ENCODE results near the gene CREB3L1.
A peak's percentile ranks its signal among the peaks of the same experiment; 100 is the strongest.

CREB3L1 gene

GRCh38 chr11:46309814-46310259, 32.4 kb downstream of the CREB3L1 start:
- WGBS (ENCODE audit: extremely low coverage, insufficient coverage, insufficient read length) = no CpG with 5 or more reads among the region's 4 CpGs
- Histone ChIP-seq H2BK120ac (ENCODE audit: insufficient read depth, low read length, poor library complexity) (no peak overlapping the region), H3K14ac (ENCODE audit: low read length) (no peak overlapping the region), H3K9ac (ENCODE audit: low read length) (no peak overlapping the region), H3K79me2 (ENCODE audit: control insufficient read depth, insufficient read depth, low read length, poor library complexity) (peaks cover 3% of the 10 kb centered on the region), H3K9me3 (ENCODE audit: insufficient read depth, low read depth, low read length) (no peaks in the 10 kb centered on the region), H3K27ac (ENCODE audit: low read depth, low read length) (no peak overlapping the region), H3K4me2 (ENCODE audit: low read length) (no peak overlapping the region), H3K36me3 (ENCODE audit: control insufficient read depth in 1 of 2, insufficient read depth in 2 of 2, low read length in 2 of 2) (peaks cover 32 to 33% of the 10 kb centered on the region in 2 experiments), H2BK5ac (ENCODE audit: low read depth, low read length, poor library complexity) (peak overlapping the region; percentile 5), H3K4me3 (ENCODE audit: low read depth, low read length) (no peak overlapping the region), H3K4ac (ENCODE audit: low read depth, low read length) (no peak overlapping the region), H3K27me3 (ENCODE audit: insufficient read depth, low read length) (no peaks in the 10 kb centered on the region), H3K4me1 (ENCODE audit: control insufficient read depth in 1 of 2, insufficient read depth in 2 of 2, low read length in 2 of 2) (peaks cover 10 to 14% of the 10 kb centered on the region in 2 experiments), H4K8ac (ENCODE audit: low read depth, low read length) (no peak overlapping the region), H2AFZ (ENCODE audit: insufficient read depth, low read length, poor library complexity) (no peak overlapping the region), H2AK5ac (ENCODE audit: low read length) (no peak overlapping the region), H4K91ac (ENCODE audit: low read depth, low read length) (peak overlapping the region; percentile 41), H3K23ac (ENCODE audit: low read length) (no peak overlapping the region), H4K12ac (ENCODE audit: low read depth, low read length) (no peak overlapping the region), H2BK12ac (ENCODE audit: low read length) (no peak overlapping the region), H3K79me1 (ENCODE audit: low read length) (peaks cover 3% of the 10 kb centered on the region), H3K18ac (ENCODE audit: low read length) (no peak overlapping the region)
- peak; percentile 34 to 38 for DNase-seq

DNA sequence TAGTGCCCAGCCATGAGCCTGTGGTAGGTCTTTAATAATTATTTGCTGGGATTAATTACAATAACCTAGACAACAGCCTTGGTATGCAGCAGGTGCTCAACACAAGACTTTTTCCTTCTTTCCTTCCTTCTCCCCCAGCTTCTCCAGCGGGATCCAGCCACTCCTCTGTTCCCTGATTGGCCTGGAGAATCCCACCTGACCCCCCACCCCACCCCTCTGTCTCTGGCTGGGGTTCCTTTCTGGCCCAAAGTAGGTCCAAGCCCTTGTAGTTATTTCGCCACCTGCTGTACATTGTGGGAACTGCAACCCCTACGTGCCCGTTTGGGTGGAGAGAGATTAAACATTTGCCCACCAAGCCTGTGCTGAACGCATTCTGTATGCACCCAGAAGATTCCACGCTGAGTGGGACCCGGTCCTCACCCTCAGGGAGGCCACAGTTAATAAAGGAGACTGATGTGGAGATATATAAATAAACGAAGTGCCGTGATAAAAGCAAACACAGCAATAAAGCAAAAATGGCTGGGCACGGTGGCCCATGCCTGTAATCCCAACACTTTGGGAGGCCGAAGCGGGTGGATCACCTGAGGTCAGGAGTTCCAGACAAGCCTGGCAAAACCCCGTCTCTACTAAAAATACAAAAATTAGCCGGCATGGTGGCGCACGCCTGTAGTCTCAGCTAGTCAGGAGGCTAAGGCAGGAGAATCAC, 37.7 kb downstream of the CREB3L1 start:
- H2AK5ac ChIP-seq (ENCODE audit: low read length) = no peak overlapping the region
- no peaks in the 10 kb centered on the region for H3K9me3 ChIP-seq (ENCODE audit: insufficient read depth, low read depth, low read length)
- H3K36me3 ChIP-seq (ENCODE audit: control insufficient read depth in 1 of 2, insufficient read depth in 2 of 2, low read length in 2 of 2) = peaks cover 58 to 70% of the 10 kb centered on the region in 2 experiments
- no CpG with 5 or more reads among the region's 16 CpGs for WGBS (ENCODE audit: extremely low coverage, insufficient coverage, insufficient read length)
- no peaks in the 10 kb centered on the region for H3K79me1 ChIP-seq (ENCODE audit: low read length)
- H3K79me2 ChIP-seq (ENCODE audit: control insufficient read depth, insufficient read depth, low read length, poor library complexity) = no peaks in the 10 kb centered on the region
- no peak overlapping the region for H3K9ac ChIP-seq (ENCODE audit: low read length)
- H2BK120ac ChIP-seq (ENCODE audit: insufficient read depth, low read length, poor library complexity) = no peak overlapping the region
- H3K27me3 ChIP-seq (ENCODE audit: insufficient read depth, low read length) = no peaks in the 10 kb centered on the region
- no peaks in the 10 kb centered on the region for H3K4me1 ChIP-seq (ENCODE audit: control insufficient read depth in 1 of 2, insufficient read depth in 2 of 2, low read length in 2 of 2)
- no peak overlapping the region for H4K12ac ChIP-seq (ENCODE audit: low read depth, low read length)
- no peak overlapping the region for H2AFZ ChIP-seq (ENCODE audit: insufficient read depth, low read length, poor library complexity)
- no peak overlapping the region for H2BK5ac ChIP-seq (ENCODE audit: low read depth, low read length, poor library complexity)
- no peak overlapping the region for H3K23ac ChIP-seq (ENCODE audit: low read length)
- H3K4me3 ChIP-seq (ENCODE audit: low read depth, low read length) = no peak overlapping the region
- H3K4ac ChIP-seq (ENCODE audit: low read depth, low read length) = no peak overlapping the region
- no peak overlapping the region for H3K27ac ChIP-seq (ENCODE audit: low read depth, low read length)
- no peak overlapping the region for H3K14ac ChIP-seq (ENCODE audit: low read length)
- H2BK12ac ChIP-seq (ENCODE audit: low read length) = no peak overlapping the region
- peak; percentile 56 to 90 for DNase-seq
- H3K4me2 ChIP-seq (ENCODE audit: low read length) = no peak overlapping the region
- H4K91ac ChIP-seq (ENCODE audit: low read depth, low read length) = no peak overlapping the region
- no peak overlapping the region for H3K18ac ChIP-seq (ENCODE audit: low read length)
- H4K8ac ChIP-seq (ENCODE audit: low read depth, low read length) = no peak overlapping the region

DNA sequence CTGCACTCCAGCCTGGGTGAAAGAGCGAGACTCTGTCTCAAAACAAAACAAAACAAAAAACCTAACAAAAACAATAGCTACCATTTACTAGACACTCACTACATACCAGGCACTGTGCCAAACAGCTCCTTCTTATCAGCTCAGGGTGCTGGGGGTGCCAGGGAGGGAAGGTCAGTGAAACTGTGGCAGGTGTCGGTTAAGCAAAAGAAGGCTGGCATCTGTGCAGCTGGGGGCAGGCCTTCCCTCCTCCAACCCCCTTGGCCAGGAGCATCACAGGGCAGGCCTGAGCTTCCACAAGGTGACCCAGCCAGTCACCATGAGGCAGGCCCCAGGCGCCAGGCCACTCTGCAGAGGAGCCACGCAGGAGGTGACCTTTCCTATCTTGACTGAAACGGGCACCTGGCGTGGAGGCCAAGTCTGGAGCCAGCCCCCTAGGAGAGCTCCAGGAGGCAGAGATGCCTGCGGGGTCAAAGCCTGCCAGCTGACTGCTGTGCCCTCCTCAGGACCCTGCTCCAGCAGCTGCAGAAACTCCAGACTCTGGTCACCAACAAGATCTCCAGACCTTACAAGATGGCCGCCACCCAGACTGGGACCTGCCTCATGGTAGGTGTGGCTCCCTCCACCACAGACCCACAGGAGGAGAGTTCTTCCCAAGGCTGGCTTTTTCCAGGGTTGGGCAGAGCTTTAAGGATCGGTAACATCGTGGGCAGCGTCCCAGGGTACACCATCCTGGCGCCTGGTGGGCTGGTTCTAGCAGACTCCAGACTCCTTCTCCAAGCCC, 38.5 kb downstream of the CREB3L1 start:
- Histone ChIP-seq H3K9ac (ENCODE audit: low read length) (no peak overlapping the region), H3K4me2 (ENCODE audit: low read length) (no peak overlapping the region), H3K4ac (ENCODE audit: low read depth, low read length) (no peak overlapping the region), H3K27me3 (ENCODE audit: insufficient read depth, low read length) (no peaks in the 10 kb centered on the region), H3K27ac (ENCODE audit: low read depth, low read length) (no peak overlapping the region), H2BK5ac (ENCODE audit: low read depth, low read length, poor library complexity) (no peak overlapping the region), H3K79me2 (ENCODE audit: control insufficient read depth, insufficient read depth, low read length, poor library complexity) (no peaks in the 10 kb centered on the region), H2BK120ac (ENCODE audit: insufficient read depth, low read length, poor library complexity) (no peak overlapping the region), H2BK12ac (ENCODE audit: low read length) (no peak overlapping the region), H3K36me3 (ENCODE audit: control insufficient read depth in 1 of 2, insufficient read depth in 2 of 2, low read length in 2 of 2) (peaks cover 59 to 69% of the 10 kb centered on the region in 2 experiments), H4K12ac (ENCODE audit: low read depth, low read length) (no peak overlapping the region), H3K9me3 (ENCODE audit: insufficient read depth, low read depth, low read length) (no peaks in the 10 kb centered on the region), H4K91ac (ENCODE audit: low read depth, low read length) (no peak overlapping the region), H2AK5ac (ENCODE audit: low read length) (no peak overlapping the region), H4K8ac (ENCODE audit: low read depth, low read length) (no peak overlapping the region), H3K18ac (ENCODE audit: low read length) (no peak overlapping the region), H2AFZ (ENCODE audit: insufficient read depth, low read length, poor library complexity) (no peak overlapping the region), H3K4me1 (ENCODE audit: control insufficient read depth in 1 of 2, insufficient read depth in 2 of 2, low read length in 2 of 2) (no peaks in the 10 kb centered on the region), H3K4me3 (ENCODE audit: low read depth, low read length) (no peak overlapping the region), H3K23ac (ENCODE audit: low read length) (no peak overlapping the region), H3K14ac (ENCODE audit: low read length) (no peak overlapping the region), H3K79me1 (ENCODE audit: low read length) (no peaks in the 10 kb centered on the region)
- WGBS (ENCODE audit: extremely low coverage, insufficient coverage, insufficient read length) = no CpG with 5 or more reads among the region's 12 CpGs
- DNase-seq = no peak

GRCh38 chr11:46319074-46319453, 41.6 kb downstream of the CREB3L1 start:
- H3K14ac ChIP-seq (ENCODE audit: low read length) = no peak overlapping the region
- no peak overlapping the region for H2BK5ac ChIP-seq (ENCODE audit: low read depth, low read length, poor library complexity)

More at GRCh38 chr11:46319074-46319453, 41.6 kb downstream of the CREB3L1 start:
- no peak overlapping the region for H3K18ac ChIP-seq (ENCODE audit: low read length)
- no peaks in the 10 kb centered on the region for H3K9me3 ChIP-seq (ENCODE audit: insufficient read depth, low read depth, low read length)
- peaks cover 44 to 56% of the 10 kb centered on the region in 2 experiments for H3K36me3 ChIP-seq (ENCODE audit: control insufficient read depth in 1 of 2, insufficient read depth in 2 of 2, low read length in 2 of 2)
- H3K79me1 ChIP-seq (ENCODE audit: low read length) = no peaks in the 10 kb centered on the region
- no peak overlapping the region for H3K23ac ChIP-seq (ENCODE audit: low read length)
- H2AFZ ChIP-seq (ENCODE audit: insufficient read depth, low read length, poor library complexity) = no peak overlapping the region
- H3K27me3 ChIP-seq (ENCODE audit: insufficient read depth, low read length) = no peaks in the 10 kb centered on the region
- no peak overlapping the region for H4K12ac ChIP-seq (ENCODE audit: low read depth, low read length)
- H3K27ac ChIP-seq (ENCODE audit: low read depth, low read length) = no peak overlapping the region
- H2AK5ac ChIP-seq (ENCODE audit: low read length) = no peak overlapping the region
- H4K8ac ChIP-seq (ENCODE audit: low read depth, low read length) = no peak overlapping the region
- H3K4ac ChIP-seq (ENCODE audit: low read depth, low read length) = no peak overlapping the region
- DNase-seq = no peak
- no peak overlapping the region for H2BK120ac ChIP-seq (ENCODE audit: insufficient read depth, low read length, poor library complexity)
- H4K91ac ChIP-seq (ENCODE audit: low read depth, low read length) = no peak overlapping the region
- H3K4me2 ChIP-seq (ENCODE audit: low read length) = no peak overlapping the region
- peak overlapping the region; percentile 23 for H3K9ac ChIP-seq (ENCODE audit: low read length)
- no peaks in the 10 kb centered on the region for H3K4me1 ChIP-seq (ENCODE audit: control insufficient read depth in 1 of 2, insufficient read depth in 2 of 2, low read length in 2 of 2)
- H3K79me2 ChIP-seq (ENCODE audit: control insufficient read depth, insufficient read depth, low read length, poor library complexity) = no peaks in the 10 kb centered on the region
- WGBS (ENCODE audit: extremely low coverage, insufficient coverage, insufficient read length) = no CpG with 5 or more reads among the region's 5 CpGs
- no peak overlapping the region for H3K4me3 ChIP-seq (ENCODE audit: low read depth, low read length)
- no peak overlapping the region for H2BK12ac ChIP-seq (ENCODE audit: low read length)

Measured in trophoblast cell (in vitro differentiated cells and primary cell).